NB4 (cell line): Measurements from ENCODE around the gene SIGLEC12.

ENCODE experiments used
- CTCF ChIP-seq: IDR thresholded peaks from one replicate; pipeline ENCODE4 v1.5.1; 2012; ENCODE audit warnings: low read depth, low read length
- MAX ChIP-seq: IDR thresholded peaks from 2 replicates; pipeline ENCODE4 v1.6.1; 2011; ENCODE audit warnings: low read depth, low read length
- MYC ChIP-seq: IDR thresholded peaks from 2 replicates; pipeline ENCODE4 v1.6.1; 2011; ENCODE audit warnings: low read depth, low read length
- POLR2A ChIP-seq: IDR thresholded peaks from 2 replicates; pipeline ENCODE4 v1.6.1; 2011; ENCODE audit warnings: mild to moderate bottlenecking; ENCODE audit not compliant: insufficient read length; ENCODE audit errors: extremely low read depth

GRCh38 chr19:51521357-51521756 is 19.8 kb upstream of the SIGLEC12 start:
- no peak for TF ChIP-seq POLR2A
- TF ChIP-seq CTCF, result no peak
- TF ChIP-seq MAX, result no peak
- TF ChIP-seq MYC, result no peak
